Neutrophil (primary cell): ENCODE data around the gene RIMBP2.
"Not testable (repeated sequence)": the region's sequence is repeated elsewhere in the genome, so short reads cannot be mapped to it uniquely, and the experiment has no call there.

Source experiments
- H3K27ac ChIP-seq: fragments of 200-600 bp; sonication (generic); 2 replicates; pipeline ENCODE4 v1.5.1; 2016; ENCODE audit warnings: mild to moderate bottlenecking, moderate library complexity
- H3K27me3 ChIP-seq: fragments of 200-600 bp; sonication (generic); 2 replicates; pipeline ENCODE4 v1.6.0; 2016; ENCODE audit warnings: mild to moderate bottlenecking
- H3K36me3 ChIP-seq: fragments of 200-600 bp; sonication (generic); 2 replicates; pipeline ENCODE4 v1.5.1; 2017
- H3K4me1 ChIP-seq, 2 experiments: fragments of 200-600 bp in 1 of 2; sonication (generic) in 1 of 2; 1 replicate in 1 of 2; 2 replicates in 1 of 2; pipeline versions ENCODE4 v1.5.1 to v1.6.1; 2013 to 2016; ENCODE audit warnings: low read depth in 1 of 2, low read length in 1 of 2, mild to moderate bottlenecking in 1 of 2, moderate library complexity in 1 of 2; ENCODE audit not compliant: control insufficient read depth in 1 of 2, insufficient read depth in 1 of 2
- H3K4me3 ChIP-seq, 2 experiments: fragments of 200-600 bp in 1 of 2; sonication (generic) in 1 of 2; 1 replicate in 1 of 2; 2 replicates in 1 of 2; pipeline ENCODE4 v1.5.1; 2013 to 2016; ENCODE audit warnings: low read depth in 1 of 2, low read length in 1 of 2, mild to moderate bottlenecking in 1 of 2, moderate library complexity in 1 of 2
- H3K9me3 ChIP-seq: fragments of 200-600 bp; sonication (generic); 2 replicates; pipeline ENCODE4 v1.5.1; 2016
- CTCF ChIP-seq: fragments of 200-600 bp; sonication (generic); IDR thresholded peaks from 2 replicates; pipeline ENCODE4 v1.5.1; 2016; ENCODE audit warnings: antibody characterized with exemption

The RIMBP2 gene

GRCh38 chr12:130650131-130650530 is 66.0 kb downstream of the RIMBP2 start:
- Histone ChIP-seq H3K27ac (no peak overlapping the region), H3K4me1 (no peaks in the 10 kb centered on the region), H3K4me3 (no peak overlapping the region), H3K27me3 (no peaks in the 10 kb centered on the region), H3K9me3 (no peaks in the 10 kb centered on the region), H3K36me3 (no peaks in the 10 kb centered on the region)
- no peak for TF ChIP-seq CTCF

- H3K27ac ChIP-seq, result no peak overlapping the region
- no peak for TF ChIP-seq CTCF
- no peaks in the 10 kb centered on the region for H3K9me3 ChIP-seq
- H3K36me3 ChIP-seq, result no peaks in the 10 kb centered on the region
- no peaks in the 10 kb centered on the region for H3K4me1 ChIP-seq
- H3K27me3 ChIP-seq, result no peaks in the 10 kb centered on the region
- H3K4me3 ChIP-seq, result no peak overlapping the region
Measured at GRCh38 chr12:130649101-130650045, 66.7 kb downstream of the RIMBP2 start.

GRCh38 chr12:130647814-130648213 is 68.3 kb downstream of the RIMBP2 start:
- Histone ChIP-seq H3K4me1 (no peaks in the 10 kb centered on the region), H3K9me3 (no peaks in the 10 kb centered on the region), H3K36me3 (no peaks in the 10 kb centered on the region), H3K27ac (no peak overlapping the region), H3K27me3 (no peaks in the 10 kb centered on the region), H3K4me3 (no peak overlapping the region)
- no peak for TF ChIP-seq CTCF

GRCh38 chr12:130646716-130647370 is 69.3 kb downstream of the RIMBP2 start:
- Histone ChIP-seq H3K36me3 (no peaks in the 10 kb centered on the region), H3K27ac (no peak overlapping the region), H3K27me3 (no peaks in the 10 kb centered on the region), H3K9me3 (no peaks in the 10 kb centered on the region), H3K4me1 (no peaks in the 10 kb centered on the region), H3K4me3 (no peak overlapping the region)
- TF ChIP-seq CTCF, result no peak

- H3K27me3 ChIP-seq, H3K9me3 ChIP-seq, H3K36me3 ChIP-seq, H3K4me1 ChIP-seq, H3K4me3 ChIP-seq, H3K27ac ChIP-seq: not testable (repeated sequence)
Measured at GRCh38 chr12:130646191-130646590, 69.9 kb downstream of the RIMBP2 start.

GRCh38 chr12:130645751-130646150 is 70.3 kb downstream of the RIMBP2 start:
- Histone ChIP-seq H3K27ac (no peak overlapping the region), H3K4me1 (no peaks in the 10 kb centered on the region), H3K27me3 (no peaks in the 10 kb centered on the region), H3K4me3 (no peak overlapping the region), H3K9me3 (no peaks in the 10 kb centered on the region), H3K36me3 (no peaks in the 10 kb centered on the region)
- TF ChIP-seq CTCF, result no peak
